RWPE1 (cell line): ENCODE results near the gene MEIS2.

Source experiments
- CTCF ChIA-PET: fragments of 350-600 bp; sonication (Branson Sonifier 250); formaldehyde crosslinking; extraction: SDS; loops from one replicate; lab custom pipeline; 2021; lab: Yijun Ruan, JAX
- POLR2A ChIA-PET: fragments of 400-600 bp; formaldehyde crosslinking; extraction: SDS; loops from one replicate; lab custom pipeline; 2020; ENCODE audit warnings: antibody characterized with exemption; ENCODE audit not compliant: low non-redundant PET; lab: Yijun Ruan, JAX
- DNase-seq: peaks from one replicate; pipeline ENCODE4 v3.0.0; 2012; ENCODE audit warnings: low spot score
- H3K27ac ChIP-seq: fragments of 450-650 bp; 2 replicates; pipeline ENCODE4 v1.5.1; 2017
- TF ChIP-seq, protein P1 (sequence below): fragments of 450-650 bp; conservative IDR thresholded peaks from 2 replicates; pipeline ENCODE4 v1.5.1; 2017; ENCODE audit warnings: low read depth, mild to moderate bottlenecking

MEIS2 gene

DNA sequence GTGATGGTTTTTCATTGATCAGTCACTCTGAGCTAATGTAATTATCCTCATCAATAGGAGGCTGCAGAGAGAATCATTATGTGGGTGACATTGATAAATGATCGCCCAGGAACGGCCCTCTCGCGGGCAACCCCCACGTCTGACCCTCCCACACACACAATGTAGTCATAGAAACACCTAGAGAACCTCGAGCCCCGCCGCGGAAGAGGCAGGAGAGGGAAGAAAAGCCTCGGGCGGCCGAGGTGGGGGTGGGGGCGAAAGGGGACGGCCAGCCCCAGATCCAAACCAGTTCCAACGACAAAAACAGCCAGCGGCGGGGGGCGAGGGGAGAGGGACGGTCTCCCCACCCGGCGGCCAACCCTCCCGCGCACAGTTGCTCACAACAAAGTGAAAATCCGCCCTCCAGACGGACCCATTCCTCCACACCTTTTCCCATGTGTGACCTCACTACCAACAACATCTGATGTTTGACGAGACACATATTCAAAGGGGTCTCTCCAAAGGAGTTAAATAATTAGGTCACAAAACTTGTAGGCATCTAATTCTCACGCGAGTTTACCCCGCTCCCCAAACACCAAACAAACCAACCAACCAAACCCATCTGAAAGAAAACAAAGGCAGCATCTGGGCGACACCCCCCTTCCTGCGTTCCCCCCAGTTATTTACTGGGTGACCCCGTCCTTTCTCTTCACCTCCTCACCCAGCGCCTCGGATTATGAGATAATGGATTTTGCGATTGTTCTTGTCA lies 213.0 kb downstream of the MEIS2 start:
- CTCF ChIA-PET, result no interaction called here
- DNase-seq, result no peak
- no peak overlapping the region for H3K27ac ChIP-seq

DNA sequence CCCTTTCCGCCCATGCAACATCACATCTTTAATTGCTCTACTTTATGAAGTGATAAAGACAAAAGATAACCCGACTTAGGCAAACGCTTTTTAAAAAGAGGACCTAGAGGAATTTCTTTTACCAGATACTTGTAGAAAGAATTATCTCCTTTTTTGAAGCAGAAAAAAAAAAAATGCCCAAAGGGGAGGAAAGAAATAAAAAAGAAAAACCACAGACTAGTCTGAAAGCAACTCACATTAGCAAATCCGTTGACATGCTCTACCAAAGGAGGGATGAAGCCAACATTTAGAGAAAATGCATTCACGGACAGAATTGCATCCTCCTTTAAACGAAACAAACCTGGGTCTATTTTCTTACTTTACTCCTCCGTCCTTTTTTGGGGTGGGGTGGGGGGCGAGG lies 213.6 kb downstream of the MEIS2 start:
- no peak overlapping the region for H3K27ac ChIP-seq
- TF ChIP-seq, protein P1, sequence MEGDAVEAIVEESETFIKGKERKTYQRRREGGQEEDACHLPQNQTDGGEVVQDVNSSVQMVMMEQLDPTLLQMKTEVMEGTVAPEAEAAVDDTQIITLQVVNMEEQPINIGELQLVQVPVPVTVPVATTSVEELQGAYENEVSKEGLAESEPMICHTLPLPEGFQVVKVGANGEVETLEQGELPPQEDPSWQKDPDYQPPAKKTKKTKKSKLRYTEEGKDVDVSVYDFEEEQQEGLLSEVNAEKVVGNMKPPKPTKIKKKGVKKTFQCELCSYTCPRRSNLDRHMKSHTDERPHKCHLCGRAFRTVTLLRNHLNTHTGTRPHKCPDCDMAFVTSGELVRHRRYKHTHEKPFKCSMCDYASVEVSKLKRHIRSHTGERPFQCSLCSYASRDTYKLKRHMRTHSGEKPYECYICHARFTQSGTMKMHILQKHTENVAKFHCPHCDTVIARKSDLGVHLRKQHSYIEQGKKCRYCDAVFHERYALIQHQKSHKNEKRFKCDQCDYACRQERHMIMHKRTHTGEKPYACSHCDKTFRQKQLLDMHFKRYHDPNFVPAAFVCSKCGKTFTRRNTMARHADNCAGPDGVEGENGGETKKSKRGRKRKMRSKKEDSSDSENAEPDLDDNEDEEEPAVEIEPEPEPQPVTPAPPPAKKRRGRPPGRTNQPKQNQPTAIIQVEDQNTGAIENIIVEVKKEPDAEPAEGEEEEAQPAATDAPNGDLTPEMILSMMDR, result no peak
- ChIA-PET POLR2A (no interaction called here), CTCF (no interaction called here)
- no peak for DNase-seq

More for the DNA sequence above, 213.0 kb downstream of the MEIS2 start:
- TF ChIP-seq, protein P1, result no peak
- POLR2A ChIA-PET, result no interaction called here

DNA sequence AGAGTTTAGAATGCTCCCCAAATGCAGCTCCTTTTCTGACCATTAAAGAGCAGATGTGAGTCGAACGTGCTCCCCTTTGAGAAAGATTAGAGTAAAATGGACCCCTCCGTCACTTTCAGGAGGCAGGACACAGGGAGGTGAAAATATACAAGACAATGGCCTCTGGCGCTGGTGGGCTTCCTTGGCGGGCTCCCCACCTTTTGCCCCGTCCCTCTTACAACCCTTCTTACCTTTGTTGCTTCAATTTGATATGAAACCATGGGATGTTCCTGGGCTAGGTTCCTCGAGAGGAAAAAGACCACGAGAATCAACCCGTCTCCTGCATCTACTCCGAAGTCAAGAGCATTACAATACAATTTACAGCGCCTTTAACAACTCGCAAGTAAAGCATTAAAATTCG lies 214.2 kb downstream of the MEIS2 start:
- no peak overlapping the region for H3K27ac ChIP-seq
- DNase-seq, result no peak
- ChIA-PET CTCF (no interaction called here), POLR2A (no interaction called here)
- TF ChIP-seq, protein P1, result no peak

DNA sequence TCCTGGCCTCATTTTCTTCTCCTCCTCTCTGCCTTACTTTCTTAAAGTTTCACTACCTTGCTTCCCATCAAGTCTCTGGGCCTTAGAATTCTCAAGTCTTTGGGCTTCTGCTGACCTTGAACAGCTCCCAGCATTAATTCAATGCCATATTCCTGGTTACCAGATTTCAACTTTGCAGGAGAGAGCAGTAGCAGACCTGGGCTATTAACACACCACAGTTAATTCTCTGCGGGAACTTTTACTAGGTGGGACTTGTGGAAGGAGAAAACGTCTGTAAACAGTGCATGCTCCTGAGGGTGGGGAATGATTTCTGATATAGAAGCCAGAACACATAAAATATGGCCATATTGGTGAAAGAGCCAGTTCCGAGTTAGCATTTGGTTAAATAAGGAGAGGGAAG lies 214.6 kb downstream of the MEIS2 start:
- DNase-seq, result no peak
- CTCF ChIA-PET, result no interaction called here
- H3K27ac ChIP-seq, result no peak overlapping the region
- POLR2A ChIA-PET, result no interaction called here
- TF ChIP-seq, protein P1, result no peak

DNA sequence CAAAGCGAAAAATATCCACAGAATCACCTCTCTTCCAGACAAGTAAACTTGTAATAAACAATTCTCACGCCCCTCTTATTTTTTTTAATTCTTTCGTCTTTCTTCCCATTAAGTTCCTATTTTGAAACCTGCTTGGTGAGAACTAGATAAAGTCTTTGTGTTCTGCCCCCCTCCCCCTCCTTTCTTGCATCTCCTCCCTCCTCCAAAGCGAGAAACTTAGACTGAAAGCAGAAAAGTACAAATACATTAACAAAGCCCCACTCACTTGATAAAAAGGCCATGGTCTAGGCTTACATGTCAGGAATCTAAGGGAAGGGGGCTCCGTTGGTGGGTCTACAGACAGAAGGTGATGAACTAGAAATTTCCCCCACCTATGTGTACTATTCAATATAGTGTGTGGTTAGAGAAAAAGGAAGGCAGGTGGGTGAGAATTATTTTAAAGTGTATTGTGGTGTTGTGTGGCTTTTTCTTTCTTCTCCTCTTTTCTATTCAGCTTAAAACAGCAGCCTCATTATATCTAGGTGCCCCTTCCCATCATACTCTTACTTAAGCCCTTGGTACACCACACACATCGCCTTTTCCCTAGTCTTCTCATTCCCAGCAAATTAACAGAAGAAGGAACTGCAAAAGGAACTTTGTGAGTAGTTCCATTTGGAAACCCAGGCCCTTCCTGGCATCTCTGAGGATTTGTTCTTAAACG lies 215.3 kb downstream of the MEIS2 start:
- DNase-seq, result no peak
- CTCF ChIA-PET, result no interaction called here
- POLR2A ChIA-PET, result no interaction called here
- H3K27ac ChIP-seq, result no peak overlapping the region
- TF ChIP-seq, protein P1, result no peak

DNA sequence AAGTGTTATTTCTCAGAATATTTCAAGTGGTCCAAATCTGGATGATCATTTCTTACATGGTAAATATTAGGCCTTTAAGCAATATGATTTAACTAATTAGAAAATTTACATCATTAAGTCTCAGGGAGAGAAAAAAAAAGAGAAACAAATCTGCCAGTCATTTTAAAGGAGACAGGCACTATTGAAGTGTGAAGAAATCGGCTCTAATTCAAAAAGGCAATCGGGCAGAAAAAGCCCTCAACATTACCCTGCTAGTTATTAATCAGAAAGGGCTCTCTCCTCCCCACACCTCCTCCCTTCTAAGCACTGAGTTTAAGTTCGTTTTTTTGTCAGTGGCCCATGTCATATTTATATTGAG lies 215.9 kb downstream of the MEIS2 start:
- ChIA-PET CTCF (interaction anchor here (1.7 kb wide), 1 partner anchor 221 kb away, joined by 12 read pairs; no protein-coding TSS in a partner anchor), POLR2A (no interaction called here)
- H3K27ac ChIP-seq, result no peak overlapping the region
- no peak for DNase-seq
- TF ChIP-seq, protein P1, result no peak
